CD1c-positive myeloid dendritic cell (primary cell): ENCODE data around the gene SOWAHA.
"Not testable (repeated sequence)": the region's sequence is repeated elsewhere in the genome, so short reads cannot be mapped to it uniquely, and the experiment has no call there.

Experiments
- DNase-seq: peaks from one replicate; pipeline ENCODE4 v3.0.0-alpha.2; 2016; ENCODE audit errors: extremely low spot score

The SOWAHA gene

DNA sequence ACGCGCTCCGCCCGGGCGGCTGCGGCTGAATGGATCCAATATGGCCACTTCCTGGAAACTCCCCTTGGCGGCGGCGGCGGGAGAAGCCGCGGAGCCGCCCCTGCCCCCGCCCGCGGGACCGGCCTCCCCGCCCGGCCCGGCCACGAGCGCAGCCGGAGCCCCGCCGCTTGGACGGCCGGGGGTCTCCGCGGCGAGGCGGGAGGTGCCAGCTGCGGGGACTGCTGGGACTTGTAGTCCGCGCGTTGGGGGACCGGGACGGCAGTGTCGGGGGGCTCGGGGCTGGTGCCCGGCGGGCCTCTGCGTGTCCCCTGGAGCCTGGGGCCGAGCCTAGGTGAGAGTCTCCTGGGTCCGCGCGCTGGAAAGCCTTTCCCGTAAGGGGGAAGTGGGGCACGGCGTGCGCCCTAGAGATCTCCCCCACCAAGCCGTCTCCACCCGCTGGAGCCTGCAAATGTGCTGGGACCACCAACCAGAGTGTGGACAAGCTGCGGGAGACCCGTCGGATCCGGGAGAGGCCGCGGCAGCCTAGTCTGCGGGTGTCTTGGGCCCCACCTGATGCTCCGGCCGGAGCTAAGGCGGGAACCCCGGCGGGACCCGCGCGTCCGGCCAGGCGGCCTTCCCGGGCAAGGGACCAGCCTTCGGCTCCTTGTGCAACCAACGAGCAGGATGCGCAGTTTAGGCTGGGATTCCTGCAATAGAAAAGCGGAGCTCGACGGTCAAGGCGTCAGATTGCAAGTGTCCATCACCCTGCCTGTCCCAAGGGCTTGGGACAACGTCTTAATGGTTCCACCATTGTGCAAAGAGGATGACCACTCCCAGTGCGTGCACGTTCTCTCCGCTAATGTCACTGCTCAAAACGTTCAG, 35.7 kb upstream of the SOWAHA start, which contains the start of gene SEPTIN8:
Gene SEPTIN8 (minus strand): TSS at position 31 of the 861 bp plus-strand sequence. CDS start 102 bp downstream, outside the sequence.
- peak; percentile 67 for DNase-seq

DNA sequence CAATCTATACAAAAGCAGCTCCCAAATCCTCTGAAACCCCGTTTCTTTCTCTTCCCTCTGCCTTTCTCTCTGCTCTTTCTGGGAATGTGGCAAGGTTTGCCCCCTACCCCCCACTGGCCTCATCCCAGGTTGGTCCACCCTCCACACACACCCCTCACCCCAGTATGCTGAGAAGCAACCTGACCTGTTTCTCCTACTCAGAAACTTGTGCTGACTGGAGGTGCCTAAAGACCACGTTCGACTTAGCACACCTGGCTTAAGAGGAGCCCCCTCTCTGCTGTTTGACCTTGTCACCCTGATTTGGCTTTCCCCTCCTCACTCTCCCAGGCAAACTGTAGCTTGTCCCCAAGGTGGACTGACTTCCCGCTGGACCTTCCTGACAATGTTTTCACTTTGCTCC, 35.0 kb upstream of the SOWAHA start:
- DNase-seq: no peak

DNA sequence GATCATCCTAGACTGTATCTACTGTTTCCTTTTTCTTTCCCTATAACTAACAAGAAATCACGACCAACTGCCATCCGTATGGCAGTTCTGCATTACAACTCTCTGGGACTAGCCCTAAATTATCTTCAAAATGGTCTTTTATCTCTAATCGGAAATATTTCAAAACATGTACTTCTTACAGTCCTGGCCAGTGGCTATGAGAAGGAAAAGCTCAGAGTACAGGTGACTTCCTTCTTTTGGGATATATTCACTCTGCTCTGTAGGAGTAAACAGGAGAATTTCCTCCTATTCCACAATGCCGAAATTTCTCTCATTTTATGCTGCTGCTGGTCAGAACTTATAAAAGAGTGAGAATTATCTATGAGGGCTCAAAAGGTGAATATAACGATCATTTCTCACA, 34.2 kb upstream of the SOWAHA start:
- DNase-seq: no peak

DNA sequence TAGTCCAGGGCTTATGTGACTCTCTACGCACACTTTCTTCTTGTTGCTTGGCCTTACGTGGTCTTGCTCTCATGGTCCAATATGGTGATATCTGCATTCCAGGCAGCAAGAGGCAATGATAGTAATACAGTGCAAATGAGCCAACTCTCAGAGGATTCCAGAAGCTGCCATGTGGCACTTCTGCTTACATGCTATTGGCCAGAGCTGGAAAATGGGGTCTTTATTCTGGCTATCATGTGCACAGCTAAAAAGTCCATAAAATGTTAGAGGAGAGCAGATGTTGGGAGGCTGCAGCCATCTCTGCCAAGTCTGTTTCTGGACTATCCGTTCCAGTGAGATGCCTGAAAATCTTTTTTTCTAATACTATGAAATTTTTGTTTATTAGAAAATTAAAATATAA, 33.1 kb upstream of the SOWAHA start:
- DNase-seq: no peak

DNA sequence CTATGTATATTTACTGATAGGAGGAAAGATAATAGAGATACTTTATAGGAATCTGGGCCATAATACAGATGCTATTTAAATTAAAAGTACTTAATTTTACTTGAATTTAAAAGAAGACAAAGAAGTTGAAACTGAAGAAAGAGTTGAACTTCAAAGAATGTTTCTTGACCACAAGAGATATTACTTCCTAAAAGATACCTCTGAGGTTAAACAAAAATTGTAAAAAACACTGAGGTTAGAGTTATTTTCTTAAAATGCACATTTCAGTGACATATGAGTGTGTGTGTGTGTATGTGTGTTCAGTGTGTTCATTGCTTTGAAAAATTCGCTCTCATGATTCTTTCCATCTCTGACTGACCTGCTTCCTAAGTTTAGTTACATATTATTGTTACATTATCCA, 32.5 kb upstream of the SOWAHA start:
- DNase-seq: no peak

DNA sequence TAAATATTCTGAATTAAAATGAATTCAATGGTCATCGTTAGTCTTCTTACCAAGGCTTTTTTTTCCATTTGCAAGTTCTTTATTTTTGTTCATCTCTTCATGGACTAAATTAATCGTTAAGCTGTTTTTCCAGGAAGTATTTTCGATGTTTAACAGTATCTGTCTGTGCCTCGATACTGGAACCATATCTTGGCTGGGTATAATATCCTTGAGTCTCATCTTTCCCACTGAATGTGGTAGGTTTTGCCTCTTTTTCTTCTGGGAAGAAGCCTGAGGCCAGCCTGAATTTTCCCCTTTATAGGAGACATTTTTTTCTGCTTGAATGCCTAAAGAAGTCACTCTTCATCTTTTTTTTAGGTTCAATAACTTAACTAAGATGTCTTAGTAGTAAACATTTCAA, 32.1 kb upstream of the SOWAHA start:
- no peak for DNase-seq

DNA sequence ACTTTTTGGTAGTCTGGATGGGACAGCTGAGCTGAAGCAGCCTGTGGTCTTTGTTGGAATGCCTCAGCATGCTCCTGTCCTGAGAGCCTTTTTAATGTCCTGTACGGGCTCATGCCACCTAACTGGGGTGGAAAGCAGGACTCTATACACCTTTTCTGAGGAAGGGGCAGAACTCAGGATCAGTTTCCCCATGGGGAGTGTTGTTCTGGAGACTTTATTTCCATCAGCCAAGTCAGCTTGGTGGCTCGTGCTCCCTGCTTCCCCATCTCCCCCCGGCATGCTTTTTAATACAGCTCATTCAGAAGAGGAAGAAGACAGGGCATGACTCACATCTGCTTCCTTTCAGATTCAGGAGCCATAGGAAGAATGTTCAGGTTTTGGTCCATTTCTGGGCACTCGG, 31.0 kb upstream of the SOWAHA start:
- DNase-seq: peak; percentile 75

DNA sequence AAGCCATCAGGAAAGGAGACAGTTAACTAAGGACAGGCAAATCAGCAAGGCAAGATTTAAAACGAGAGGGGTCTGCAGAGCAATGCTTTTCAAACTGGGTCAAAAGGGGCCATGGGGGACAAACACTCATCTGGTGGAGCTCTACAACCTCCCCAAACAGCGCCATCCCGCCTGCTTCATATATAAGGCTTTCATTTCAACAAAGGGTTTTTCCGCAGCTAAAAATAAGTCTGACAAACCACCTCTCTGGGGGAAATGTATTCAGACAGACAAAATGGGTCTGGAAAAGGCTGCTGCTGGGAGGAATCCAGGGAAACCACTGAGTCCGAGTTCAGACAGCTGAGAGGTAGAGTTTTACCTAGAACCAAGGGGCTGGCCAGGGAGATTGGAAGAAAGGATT, 27.7 kb upstream of the SOWAHA start:
- DNase-seq: no peak

DNA sequence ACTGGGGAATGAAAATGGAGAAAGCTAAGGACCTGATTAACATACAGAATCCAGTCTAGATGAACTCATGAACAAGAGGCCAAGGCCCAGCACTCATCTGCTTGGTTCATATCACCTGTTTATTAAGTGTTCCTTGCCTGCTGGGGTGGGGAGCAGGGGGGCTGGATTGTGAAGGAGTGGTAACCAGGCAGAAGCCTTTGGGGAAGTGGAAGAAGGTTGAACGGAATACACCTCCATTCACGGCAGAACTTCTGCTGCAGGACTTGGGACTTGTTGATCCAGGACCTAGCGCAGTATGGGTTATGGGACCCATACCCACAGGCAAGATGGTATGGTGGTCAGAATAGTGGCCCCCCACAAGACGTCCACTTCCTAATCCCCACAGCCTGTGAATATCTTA, 27.2 kb upstream of the SOWAHA start:
- DNase-seq: no peak

DNA sequence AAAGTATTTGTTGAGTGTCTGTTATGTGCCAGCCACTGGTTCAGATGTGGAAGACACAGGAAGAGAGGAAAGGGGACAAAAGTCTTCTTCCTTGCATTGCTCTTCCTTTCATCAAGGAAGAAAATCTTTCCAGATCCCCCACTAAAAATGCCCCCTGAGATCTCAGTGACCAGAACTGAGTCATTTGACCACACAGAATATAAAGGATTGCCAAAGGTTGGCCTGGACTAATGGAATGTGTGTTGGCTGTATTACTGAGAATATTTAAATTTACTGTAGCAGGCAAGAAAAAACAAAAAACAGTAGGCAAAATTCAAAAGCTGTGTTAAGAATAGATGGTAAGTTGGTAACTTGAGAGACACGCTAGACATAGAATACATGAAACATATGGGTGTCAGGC, 26.0 kb upstream of the SOWAHA start:
- no peak for DNase-seq

DNA sequence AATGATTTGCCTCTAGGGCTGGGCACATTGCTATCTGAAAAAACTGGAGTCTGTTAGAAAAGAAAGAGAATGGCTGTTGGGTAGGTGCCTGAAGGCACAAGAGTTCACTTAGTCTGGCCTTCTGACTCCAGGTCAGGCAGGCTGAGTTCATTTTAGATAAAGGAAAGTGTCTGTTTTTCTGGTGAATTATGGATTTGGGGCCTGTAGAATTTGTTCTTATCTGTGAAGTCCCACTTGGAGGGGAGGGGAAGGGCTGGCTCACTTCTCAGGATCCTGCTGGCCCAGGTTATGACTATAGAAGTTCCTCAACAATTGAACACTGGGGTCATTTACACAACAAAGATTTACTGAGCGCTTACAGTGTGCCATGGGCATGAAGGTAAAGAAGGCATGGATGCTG, 24.6 kb upstream of the SOWAHA start:
- DNase-seq: no peak

DNA sequence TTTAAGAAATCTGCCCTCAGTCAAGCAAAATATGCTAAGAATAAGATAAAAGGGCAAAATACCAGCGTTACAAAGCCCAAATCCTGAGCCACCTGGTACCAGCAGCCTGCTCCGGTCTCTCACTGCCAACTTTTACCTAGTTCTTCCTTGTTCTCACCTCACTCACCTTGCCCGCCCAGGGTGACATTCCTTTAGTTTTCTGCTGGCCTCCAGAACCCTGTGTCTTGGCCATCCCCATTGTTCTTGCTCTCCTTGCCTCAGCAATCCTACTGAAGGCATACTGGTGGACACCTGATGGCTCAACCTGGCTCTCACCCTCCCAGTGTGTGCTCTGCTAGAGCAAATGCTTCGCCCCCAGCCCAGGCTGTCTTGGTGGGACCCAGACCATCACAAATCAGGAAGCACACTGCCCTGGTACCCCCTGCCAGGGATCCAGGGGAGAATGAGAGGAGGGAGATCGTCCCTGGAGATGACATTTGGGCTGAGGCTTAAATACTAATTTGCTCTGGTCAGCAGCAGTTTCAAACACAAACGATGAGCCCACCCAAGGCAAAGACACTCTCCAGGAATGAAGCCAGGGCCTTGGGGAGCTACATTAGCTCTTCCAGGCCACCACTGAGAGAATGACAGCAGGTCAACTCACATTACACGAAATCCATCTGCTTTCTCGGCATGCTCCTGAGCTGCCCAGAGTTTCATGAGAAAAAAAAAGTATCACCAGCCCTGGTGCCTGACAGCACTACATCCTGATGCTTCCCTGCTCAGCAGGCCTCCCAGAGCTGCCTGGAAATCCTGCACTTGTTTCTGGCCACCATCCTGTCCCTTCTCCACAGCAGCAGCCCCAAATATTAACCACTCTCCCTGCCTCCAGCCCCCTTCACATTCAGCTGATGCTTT, 23.9 kb upstream of the SOWAHA start:
- DNase-seq: no peak

DNA sequence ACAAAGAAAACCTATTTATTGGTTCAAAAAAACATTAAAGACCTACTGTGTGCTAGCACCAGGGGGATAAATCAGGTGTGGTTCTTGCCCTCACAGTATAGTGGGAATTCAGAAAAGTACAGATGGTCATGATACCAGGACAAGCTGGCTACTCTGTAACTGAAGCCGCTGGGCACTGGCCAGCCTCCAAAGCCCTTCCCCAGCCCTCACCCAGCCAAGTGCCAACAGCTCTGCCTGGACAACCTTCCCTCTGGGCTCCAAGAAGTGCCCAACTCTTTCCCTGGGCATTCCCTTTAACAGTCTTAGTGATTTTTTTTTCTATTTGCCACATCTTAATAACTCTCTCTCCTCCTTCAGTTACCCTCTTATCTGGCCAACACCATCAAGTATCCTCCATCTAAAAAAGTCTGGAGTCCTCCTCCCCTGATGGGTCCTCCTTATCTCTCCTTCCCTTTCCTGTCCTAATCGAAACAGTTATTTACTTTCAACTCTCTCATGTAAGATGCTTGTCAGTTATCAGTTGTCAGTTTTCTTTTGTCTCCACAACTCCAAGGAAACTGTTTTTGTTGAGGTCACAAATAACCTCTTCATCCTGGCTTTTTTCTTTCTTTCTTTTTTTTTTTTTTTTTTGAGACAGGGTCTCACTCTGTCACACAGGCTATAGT, 22.8 kb upstream of the SOWAHA start:
- no peak for DNase-seq

DNA sequence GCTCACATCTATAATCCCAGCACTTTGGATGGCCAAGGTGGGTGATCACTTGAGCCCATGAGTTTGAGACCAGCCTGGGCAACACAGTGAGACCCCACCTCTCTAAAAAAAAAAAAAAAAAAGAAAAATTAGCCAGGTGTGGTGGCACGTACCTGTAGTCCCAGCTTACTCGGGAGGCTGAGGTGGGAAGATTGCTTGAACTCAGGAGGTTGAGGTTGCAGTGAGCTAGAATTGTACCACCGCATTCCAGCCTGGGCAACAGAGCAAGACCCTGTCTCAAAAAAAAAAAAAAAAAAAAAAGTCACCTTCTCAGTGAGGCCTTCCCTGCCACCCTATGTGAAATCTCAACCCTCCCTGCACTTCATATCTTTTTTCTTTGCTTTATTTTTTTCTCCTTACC, 22.1 kb upstream of the SOWAHA start:
- DNase-seq: no peak

DNA sequence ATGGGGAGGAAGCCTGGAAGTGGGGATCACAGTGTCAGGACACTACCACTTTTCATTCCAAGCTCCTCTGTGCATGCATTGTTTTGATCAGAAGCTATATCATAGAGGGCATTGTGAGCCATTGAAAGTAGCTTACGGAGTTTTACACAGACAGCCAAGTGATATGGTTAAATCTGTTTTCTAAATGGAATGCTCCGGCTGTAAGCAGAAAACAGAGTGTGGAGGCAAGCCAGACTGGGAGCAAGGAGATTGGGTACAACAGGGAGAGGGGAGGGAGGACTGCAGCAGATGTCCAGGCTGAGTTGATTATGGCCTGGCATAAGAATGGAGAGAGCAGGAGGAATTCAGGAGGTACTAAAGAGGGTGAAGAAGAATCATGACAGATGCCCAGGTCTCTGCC, 15.5 kb upstream of the SOWAHA start:
- no peak for DNase-seq

DNA sequence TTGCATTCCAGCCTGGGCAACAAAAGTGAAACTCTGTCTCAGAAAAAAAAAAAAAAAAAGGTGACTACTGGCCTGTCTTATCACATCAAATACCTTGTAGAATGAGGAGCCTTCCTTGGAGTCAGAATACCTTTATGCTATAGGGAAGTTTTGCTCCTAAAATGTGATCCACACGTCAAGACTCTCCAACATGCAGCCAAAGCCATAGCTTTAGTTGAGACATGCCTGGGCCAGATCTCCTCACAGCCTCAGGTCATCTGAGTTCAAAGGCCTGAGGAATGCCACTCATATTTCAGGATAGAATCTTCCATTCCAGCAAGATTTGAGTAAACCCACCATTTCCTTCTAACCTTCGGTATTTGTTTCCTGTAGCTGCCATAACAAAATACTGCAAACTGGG, 13.7 kb upstream of the SOWAHA start:
- DNase-seq: no peak

DNA sequence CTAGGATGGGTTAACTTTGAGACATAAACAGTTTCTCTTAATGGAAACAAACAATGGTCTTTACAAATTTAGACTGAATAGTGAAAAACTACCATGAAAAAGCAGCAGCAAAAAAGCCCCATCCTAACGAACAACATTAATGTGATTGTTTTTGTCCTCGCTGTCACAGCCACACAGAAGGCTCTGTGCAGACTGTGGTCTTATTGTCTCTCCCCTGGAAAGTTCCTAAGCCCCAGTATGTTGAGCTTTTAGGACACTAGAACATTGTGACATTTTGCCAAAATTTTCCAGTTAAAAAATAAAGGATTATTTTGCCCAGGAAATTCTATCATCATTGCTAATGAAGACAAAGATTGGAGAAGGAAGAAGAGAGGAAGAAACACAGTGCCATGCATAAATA, 12.6 kb upstream of the SOWAHA start:
- DNase-seq: no peak

DNA sequence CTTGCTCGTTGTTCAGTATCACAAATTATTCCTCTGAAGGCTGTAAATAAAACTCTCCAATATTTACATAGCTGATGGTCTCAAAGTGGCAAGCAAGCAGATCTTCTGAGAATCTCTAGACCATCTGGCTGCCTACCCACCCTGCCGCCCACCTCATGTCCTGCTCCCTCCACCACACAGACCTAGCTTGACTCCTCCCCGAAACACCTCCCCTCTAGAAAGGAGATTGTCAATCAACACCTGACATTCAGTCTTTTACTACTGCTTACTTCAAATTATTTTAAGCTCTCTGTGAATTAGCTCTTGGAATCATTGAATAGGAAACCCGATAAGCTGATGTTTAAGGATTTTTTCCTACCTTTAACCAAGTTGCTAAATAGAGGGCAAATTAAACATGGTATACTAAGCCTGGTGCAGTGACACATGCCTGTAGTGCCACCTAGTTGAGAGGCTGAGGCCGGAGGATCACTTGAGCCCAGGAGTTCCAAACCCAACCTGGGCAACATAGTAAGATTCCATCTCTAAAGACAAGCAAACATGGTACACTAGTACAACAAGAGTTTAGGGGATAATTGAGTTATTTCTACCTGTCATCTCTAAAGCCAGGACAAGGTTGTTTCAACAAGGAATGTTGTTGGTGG, 10.9 kb upstream of the SOWAHA start:
- no peak for DNase-seq

DNA sequence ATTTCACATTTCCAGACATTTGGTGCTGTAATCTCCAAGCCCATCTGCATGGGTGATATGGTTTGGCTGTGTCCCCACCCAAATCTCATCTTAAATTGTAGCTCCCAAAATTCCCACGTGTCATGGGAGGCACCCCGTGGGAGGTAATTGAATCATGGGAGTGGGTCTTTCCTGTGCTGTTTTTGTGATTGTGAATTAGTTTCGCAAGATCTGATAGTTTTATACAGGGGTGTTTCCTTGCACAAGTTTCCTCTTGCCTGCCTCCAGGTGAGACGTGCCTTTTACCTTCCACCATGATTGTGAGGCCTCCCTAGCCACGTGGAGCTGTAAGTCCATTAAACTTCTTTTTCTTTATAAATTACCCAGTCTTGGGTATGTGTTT, 10.4 kb upstream of the SOWAHA start:
- not testable (repeated sequence) for DNase-seq

DNA sequence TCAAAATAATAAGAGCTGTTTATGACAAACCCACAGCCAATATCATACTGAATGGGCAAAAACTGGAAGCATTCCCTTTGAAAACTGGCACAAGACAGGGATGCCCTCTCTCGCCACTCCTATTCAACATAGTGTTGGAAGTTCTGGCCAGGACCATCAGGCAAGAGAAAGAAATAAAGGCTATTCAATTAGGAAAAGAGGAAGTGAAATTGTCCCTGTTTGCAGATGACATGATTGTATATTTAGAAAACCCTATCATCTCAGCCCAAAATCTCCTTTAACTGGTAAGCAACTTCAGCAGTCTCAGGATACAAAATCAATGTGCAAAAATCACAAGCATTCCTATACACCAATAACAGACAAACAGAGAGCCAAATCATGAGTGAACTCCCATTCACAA, 8.9 kb upstream of the SOWAHA start:
- DNase-seq: not testable (repeated sequence)

DNA sequence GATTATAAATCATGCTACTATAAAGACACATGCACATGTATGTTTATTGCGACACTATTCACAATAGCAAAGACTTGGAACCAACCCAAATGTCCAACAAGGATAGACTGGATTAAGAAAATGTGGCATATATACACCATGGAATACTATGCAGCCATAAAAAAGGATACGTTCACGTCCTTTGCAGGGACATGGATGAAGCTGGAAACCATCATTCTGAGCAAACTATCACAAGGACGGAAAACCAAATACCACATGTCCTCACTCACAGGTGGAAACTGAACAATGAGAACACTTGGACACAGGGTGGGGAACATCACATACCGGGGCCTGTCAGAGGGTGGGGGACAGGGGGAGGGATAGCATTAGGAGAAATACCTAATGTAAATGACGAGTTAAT, 7.2 kb upstream of the SOWAHA start:
- not testable (repeated sequence) for DNase-seq

DNA sequence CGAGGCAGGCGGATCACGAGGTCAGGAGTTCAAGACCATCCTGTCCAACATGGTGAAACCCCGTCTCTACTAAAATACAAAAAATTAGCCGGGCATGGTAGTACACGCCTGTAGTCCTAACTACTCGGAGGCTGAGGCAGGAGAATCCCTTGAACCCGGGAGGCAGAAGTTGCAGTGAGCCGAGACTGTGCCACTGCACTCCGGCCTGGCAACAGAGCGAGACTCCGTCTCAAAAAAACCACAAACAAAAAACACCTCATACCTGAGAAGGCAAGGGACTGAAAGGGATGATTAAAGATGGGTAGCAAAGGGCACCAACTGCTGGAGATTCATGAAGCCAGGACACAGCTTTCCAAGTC, 6.3 kb upstream of the SOWAHA start:
- not testable (repeated sequence) for DNase-seq
